Astrocyte of the spinal cord (primary cell): ENCODE data around the gene FKBP10.
A peak's percentile ranks its signal among the peaks of the same experiment; 100 is the strongest.

ENCODE experiments used
- DNase-seq: peaks from one replicate; pipeline ENCODE4 v3.0.0; 2011; ENCODE audit warnings: low read depth, low spot score
- H3K4me3 ChIP-seq: 2 replicates; pipeline ENCODE4 v1.5.1; 2011; ENCODE audit warnings: low read depth, mild to moderate bottlenecking, low read length, moderate library complexity
- CTCF ChIP-seq: IDR thresholded peaks from 2 replicates; pipeline ENCODE4 v1.5.1; 2012; ENCODE audit warnings: low read depth, mild to moderate bottlenecking, low read length, inconsistent platforms
- in situ Hi-C: cut with HindIII; loops from 2 replicates; pipeline ENCODE4 v1.10.0; 2017; ENCODE audit warnings: low sequenced_read_pairs

FKBP10 gene

GRCh38 chr17:41810659-41811548 lies 1.9 kb upstream of the FKBP10 start:
- TF ChIP-seq CTCF, result no peak
- peak overlapping the region; percentile 92 for H3K4me3 ChIP-seq
- no peak for DNase-seq
- in situ Hi-C loops, result no loop called here

DNA sequence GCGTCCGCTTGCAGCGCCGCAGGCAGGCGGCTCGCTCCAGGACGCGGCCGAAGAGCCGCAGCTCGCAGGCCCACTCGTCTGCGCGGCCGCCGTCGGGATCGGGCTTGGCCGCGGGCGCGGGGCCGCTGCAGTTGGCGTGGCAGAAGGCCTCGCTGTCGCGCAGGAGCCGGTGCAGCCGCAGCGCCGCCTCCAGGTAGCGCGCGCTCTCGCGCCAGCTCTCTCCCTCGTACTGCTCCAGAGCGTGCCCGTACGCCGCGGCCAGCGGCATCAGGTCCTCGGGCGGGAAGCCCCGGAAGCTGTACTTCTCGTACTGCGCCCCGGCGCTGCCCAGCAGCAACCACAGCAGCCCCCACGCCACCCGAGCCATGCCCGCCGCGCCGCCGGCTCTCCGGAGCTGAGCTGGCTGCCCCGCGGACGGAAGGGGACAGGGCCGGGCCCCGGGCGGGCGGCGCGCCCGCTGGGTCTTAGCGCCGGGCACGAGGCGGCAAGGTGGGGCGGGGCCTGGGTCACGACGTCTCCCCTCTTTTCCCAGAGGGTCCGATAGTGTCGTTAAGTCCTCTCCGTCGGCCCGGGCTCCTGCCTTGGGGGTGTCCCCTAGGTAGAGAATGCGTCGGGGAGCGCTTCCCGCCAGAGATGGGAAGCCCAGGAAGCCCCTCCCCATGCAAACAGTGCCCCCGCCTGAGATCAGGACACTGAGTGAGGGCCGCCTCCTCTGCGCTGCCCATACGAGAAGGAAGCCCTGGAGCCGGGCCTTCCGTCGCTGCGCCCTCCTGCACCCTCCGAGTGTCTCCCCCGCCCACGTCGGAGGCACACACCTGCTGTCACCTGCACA lies 1.0 kb upstream of the FKBP10 start, which contains the start of gene P3H4:
Gene P3H4, minus strand, starts transcription at position 401 of the 832 bp plus-strand sequence. Its CDS starts 34 bp downstream, at position 367.
- in situ Hi-C loops, result no loop called here

DNA sequence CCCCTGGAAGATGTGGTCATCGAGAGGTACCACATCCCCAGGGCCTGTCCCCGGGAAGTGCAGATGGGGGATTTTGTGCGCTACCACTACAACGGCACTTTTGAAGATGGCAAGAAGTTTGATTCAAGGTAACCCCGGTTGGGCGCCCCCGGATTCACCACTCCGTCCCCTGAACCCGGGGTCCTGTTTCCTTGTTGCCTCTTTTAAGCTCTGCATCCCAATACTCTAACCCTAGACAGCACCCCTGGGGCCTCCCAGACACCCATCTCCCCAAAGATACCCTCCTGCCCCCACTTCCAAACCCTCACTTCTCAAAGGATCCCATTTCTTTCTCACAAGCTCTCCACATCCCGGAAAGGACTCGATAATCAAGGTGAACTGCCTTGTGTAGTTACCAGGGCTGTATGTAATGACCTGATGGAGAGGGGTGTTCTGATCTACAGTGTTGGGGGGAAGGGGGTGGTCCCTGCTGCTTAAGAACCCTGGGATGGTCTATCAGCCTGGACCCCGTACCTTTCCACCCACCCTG lies 412 bp downstream of the FKBP10 start:
- in situ Hi-C loops, result no loop called here
- no peak for DNase-seq
- no peak for TF ChIP-seq CTCF
- H3K4me3 ChIP-seq, result peak overlapping the region; percentile 92

More for the DNA sequence above, 1.0 kb upstream of the FKBP10 start, which contains the start of gene P3H4:
- H3K4me3 ChIP-seq, result peak within 1 kb of the TSS; percentile 92
- peak; percentile 68 for TF ChIP-seq CTCF
- DNase-seq, result peak; percentile 82

DNA sequence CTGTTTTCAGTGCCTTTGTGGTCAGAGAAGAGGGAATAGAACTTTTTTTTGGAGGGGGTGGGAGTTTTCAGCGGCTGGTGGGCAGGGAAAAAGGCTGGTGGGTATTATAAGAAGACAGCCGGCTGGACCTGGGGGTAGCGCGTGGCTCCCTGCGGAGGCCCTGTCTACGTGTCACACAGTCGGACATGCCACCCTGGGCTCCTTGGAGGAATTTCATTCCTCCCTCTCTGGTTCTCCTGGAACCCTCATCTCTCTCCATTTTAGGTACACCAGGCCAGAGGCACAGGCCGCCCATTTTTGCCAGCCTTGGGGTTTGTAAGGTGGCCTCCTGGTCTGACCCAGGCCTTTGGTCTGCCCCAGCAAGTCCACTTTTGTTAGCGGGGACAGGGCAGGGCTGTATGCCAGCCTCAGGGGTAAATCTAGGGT lies 908 bp downstream of the FKBP10 start:
- TF ChIP-seq CTCF, result no peak
- DNase-seq, result no peak
- H3K4me3 ChIP-seq, result peak overlapping the region; percentile 92
- in situ Hi-C loops, result no loop called here

DNA sequence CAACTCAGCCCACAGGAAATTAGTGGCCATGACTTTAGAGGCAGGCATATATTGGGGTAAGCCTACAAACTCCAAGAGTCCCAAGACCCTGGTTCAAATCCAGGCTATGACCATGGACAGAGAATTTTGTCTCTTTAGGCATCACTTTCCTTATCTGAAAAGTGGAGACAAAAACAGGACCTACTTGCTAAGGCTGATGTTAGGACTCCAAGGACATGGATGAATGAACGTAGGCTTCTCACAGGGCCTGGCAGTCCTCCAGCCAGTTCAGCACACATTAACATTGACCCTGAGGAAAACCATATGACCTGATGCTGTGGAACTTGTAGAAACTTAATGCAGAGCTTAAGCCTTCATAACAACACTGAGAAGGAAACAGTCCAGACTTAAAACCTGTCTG lies 1.4 kb downstream of the FKBP10 start:
- no peak for TF ChIP-seq CTCF
- in situ Hi-C loops, result no loop called here
- peak overlapping the region; percentile 92 for H3K4me3 ChIP-seq
- no peak for DNase-seq

DNA sequence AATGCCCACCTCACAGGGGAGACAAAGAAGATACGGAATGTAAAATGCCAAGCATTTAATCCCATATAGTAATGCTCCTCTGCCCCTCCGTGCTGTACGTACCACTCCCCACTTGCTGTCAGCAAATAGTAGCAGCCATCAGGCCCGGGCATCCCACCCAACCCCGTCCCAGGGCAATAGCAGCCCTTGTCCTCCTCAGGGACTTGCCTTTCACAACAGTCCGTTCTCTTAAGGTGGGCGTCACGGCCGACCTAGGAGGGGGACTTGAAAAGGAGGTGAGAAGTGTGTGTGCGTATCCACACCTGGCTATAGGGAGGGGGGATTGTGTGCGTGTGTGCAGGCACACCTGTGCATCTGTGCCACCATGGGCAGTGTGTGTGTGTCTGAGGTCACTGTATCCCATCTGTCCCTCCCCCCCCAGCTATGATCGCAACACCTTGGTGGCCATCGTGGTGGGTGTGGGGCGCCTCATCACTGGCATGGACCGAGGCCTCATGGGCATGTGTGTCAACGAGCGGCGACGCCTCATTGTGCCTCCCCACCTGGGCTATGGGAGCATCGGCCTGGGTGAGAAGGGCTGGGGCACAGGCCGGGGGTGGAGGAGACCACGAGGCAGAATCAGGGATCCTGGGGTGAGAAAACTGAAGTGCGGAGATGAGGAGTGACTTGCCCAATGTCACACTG lies 4.0 kb downstream of the FKBP10 start:
- H3K4me3 ChIP-seq, result no peak overlapping the region
- TF ChIP-seq CTCF, result no peak
- DNase-seq, result no peak
- in situ Hi-C loops, result no loop called here
